ENCODE results near the gene PTPN12.
"Not testable (repeated sequence)": the region's sequence is repeated elsewhere in the genome, so short reads cannot be mapped to it uniquely, and the experiment has no call there.

Gene PTPN12

GRCh38 chr7:77537136-77537777 lies at the start of gene PTPN12:
Gene PTPN12, plus strand, starts transcription at chr7:77537295. Its CDS starts 252 bp downstream, at chr7:77537547.
- DNase-seq (ENCODE audit: low spot score), result peak; percentile 22

GRCh38 chr7:77488986-77489385 lies 48.1 kb upstream of the PTPN12 start:
- no peak for DNase-seq (ENCODE audit: low spot score)

- DNase-seq (ENCODE audit: low spot score), result no peak
These were observed 40.0 kb upstream of the PTPN12 start for GRCh38 chr7:77497079-77497478.

GRCh38 chr7:77498659-77499379 lies 38.3 kb upstream of the PTPN12 start:
- no peak for DNase-seq (ENCODE audit: low spot score)

- no peak for DNase-seq (ENCODE audit: low spot score)
These were observed 35.9 kb upstream of the PTPN12 start for GRCh38 chr7:77501192-77501515.

- DNase-seq (ENCODE audit: low spot score), result no peak
These were observed 32.1 kb upstream of the PTPN12 start for GRCh38 chr7:77504951-77505350.

GRCh38 chr7:77506899-77507298 lies 30.2 kb upstream of the PTPN12 start:
- no peak for DNase-seq (ENCODE audit: low spot score)

DNA sequence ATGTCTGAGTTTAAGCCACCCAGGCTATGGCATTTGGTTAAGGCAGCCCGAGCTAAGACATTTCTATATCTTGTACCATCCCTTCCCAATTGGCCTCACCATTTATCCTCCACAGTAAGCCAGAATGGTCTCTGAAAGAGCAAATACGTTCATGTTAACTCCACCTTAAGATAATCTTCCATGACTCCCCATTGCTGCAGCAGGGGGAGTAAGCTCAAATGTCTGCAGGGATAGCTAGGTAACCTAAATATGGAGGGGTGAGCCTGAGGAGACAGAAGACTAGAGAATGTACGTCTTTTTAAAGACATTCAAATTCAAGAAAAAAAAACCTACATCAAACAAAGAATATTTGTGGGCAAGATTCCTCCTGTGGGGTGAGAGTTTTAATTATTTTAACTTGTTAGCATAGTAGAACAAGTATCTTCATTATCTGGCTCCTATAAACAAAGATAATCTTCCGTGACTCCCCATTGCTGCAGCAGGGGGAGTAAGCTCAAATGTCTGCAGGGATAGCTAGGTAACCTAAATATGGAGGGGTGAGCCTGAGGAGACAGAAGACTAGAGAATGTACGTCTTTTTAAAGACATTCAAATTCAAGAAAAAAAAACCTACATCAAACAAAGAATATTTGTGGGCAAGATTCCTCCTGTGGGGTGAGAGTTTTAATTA lies 24.0 kb upstream of the PTPN12 start:
- not testable (repeated sequence) for DNase-seq (ENCODE audit: low spot score)

DNA sequence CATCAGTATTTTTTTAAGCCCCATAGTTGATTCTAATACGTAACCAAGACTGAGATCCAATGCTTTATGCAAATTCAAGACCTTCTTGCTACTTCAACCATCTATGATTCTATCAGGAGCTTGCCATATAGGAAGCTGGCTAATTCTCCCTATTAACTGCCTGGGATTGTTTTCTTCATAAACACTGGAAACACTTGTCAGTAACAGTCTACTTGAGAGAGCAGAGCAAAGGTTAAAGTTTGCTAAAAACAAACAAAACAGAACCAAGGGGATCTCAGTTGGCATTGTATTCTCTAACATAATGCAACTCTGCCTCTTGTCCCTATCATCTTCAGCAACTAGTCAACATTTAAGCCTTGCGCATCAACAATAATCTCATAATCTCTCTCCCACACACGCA lies 21.0 kb upstream of the PTPN12 start:
- no peak for DNase-seq (ENCODE audit: low spot score)

GRCh38 chr7:77520261-77520660 lies 16.8 kb upstream of the PTPN12 start:
- DNase-seq (ENCODE audit: low spot score), result no peak

- DNase-seq (ENCODE audit: low spot score), result not testable (repeated sequence)
These were observed 15.6 kb upstream of the PTPN12 start for GRCh38 chr7:77521537-77521936.

DNA sequence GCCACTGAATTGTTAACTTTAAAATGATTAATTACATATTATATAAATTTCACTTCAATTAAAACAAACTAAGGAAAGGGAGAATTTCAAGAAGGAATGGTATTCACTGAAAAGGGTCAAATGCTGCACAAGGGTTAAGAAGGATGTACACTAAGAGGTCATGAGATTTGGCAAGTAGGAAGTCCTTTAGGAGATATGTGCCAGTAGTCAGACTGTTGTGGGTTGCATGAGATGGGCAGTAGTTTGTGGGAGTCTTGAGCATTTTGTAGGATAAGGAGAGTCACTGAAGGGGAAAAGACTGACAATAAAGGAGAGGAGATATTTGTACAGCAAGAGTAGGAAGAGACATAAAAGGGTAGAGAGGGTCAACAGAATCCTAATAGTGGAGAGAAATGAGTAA lies 12.4 kb upstream of the PTPN12 start:
- DNase-seq (ENCODE audit: low spot score), result no peak

DNA sequence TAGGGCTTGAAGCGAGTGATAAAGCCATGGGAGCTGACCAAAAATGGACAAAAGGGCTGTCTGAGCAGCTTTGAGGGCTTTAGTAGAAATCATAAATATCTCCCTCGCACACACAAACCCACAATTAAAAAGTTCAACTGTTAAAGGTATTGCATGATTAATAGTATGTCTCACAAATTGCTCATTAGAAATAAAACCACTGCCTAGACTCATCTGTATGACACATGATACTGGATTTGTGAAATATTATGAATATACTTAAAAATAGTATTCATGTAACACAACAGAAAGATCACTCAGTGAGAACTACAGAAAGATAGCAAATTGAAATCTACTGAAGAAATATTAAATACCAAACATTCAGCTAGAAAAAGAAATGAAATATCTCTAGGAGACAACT lies 11.9 kb upstream of the PTPN12 start:
- no peak for DNase-seq (ENCODE audit: low spot score)

DNA sequence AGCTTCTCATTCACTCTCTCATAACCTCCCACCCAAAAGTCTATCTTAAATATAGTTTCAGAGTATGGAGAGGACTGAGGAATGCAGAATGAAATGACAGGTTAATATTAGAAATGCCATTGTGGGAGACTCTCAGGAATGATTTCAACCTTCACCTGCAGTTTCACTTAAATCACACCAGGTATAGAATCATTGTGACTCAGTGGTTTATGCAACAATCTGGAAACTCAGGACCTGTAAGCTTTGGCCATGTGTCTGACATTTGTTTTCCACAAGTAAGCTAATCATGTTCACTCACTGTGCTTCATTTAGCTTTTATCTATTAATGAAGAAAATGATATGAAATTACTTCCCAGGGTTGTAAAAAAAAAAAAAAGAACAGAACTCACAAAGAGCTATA lies 8.7 kb upstream of the PTPN12 start:
- no peak for DNase-seq (ENCODE audit: low spot score)

DNA sequence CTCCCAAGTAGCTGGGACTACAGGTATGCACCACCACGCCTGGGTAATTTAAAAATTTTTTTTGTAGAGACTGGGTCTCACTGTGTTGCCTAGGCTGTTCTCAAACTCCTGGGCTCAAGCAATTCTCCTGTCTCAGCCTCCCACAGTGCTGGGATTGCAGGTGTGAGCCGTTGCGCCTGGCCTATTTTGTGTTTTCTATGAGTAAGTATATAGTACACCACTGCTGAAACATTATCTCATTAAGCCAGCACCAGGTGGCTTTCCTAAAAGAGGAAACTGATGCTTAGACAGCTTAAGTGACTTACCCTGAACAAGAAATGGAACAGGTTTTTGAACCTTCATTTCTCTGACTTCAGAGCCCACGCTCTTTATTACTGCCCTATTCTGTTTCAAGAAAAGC lies 7.8 kb upstream of the PTPN12 start:
- no peak for DNase-seq (ENCODE audit: low spot score)

- DNase-seq (ENCODE audit: low spot score), result no peak
These were observed 6.1 kb upstream of the PTPN12 start for GRCh38 chr7:77531038-77531437.

- no peak for DNase-seq (ENCODE audit: low spot score)
These were observed 4.8 kb upstream of the PTPN12 start for GRCh38 chr7:77532247-77532646.

DNA sequence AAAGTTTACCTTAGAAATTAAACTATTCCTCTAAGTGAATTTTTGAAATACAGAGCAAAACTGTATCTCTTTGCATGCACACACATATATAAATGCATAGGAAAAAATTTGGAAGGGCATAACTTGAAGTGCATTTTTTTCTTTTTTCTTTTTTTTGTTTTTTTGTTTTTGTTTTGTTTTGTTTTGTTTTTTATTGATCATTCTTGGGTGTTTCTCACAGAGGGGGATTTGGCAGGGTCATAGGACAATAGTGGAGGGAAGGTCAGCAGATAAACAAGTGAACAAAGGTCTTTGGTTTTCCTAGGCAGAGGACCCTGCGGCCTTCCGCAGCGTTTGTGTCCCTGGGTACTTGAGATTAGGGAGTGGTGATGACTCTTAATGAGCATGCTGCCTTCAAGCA lies 4.4 kb upstream of the PTPN12 start:
- DNase-seq (ENCODE audit: low spot score), result not testable (repeated sequence)

GRCh38 chr7:77534046-77534445 lies 3.0 kb upstream of the PTPN12 start:
- not testable (repeated sequence) for DNase-seq (ENCODE audit: low spot score)

GRCh38 chr7:77536017-77536412 lies 1.1 kb upstream of the PTPN12 start:
- no peak for DNase-seq (ENCODE audit: low spot score)

DNA sequence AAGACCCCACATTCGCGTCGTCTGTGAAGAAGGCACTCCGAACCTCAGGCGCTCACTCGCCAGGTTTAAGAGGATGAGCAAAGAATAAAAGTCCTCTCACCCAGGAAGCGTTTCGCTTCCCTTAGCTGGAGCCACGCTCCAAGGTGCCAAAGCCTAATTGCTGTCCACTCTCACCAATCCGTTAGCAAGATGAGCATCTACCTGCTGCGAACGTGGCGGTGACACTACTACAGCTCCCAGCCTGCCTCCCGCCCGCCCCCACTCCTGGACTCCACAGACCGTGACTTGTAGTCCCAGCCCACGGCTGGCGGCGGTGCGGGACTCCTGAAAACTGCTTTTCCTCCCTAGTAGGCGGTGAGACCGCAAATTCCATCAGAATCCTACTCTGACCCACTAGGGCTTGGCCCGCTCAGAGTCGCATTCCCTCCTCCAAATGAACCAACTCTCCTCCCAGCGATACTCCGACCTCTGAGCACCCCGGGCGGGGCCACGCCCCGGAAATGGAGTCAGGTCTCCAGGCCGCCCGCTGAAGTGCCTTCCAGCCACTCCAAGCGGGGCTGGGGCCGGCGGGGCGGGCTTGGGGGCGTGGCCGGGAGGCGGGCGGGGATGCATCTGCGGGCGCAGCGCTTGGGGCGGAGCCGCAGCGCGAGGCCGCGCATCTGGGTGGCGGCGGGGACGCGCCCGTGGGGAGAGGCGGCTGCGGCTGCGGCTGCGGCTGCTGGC lies 521 bp upstream of the PTPN12 start:
- peak; percentile 91 for DNase-seq (ENCODE audit: low spot score)

DNA sequence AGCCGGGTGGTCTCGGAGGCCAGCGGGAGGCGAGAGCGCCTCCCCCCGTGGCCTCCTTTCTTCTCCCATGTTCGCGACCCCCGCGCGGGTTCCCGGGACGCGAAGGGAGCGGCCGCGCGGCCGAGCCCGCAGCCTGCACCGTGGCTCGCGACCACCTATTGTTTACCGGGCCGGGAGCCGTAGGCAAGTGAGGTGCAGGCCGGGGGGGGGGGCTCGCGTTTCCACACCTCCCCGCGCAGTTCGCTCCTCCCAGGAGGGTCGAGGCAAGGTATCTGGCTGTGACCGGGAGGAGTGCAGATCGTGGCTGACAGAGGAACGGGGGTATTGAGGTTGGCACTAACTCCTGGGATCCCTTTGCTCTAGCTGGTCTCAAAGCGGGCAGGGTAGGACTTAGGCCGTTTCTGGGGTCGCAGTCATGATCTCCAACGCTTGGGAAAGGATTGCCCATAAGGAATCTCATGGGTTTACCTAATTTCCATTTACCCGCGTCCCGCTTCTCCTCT lies 734 bp downstream of the PTPN12 start:
- DNase-seq (ENCODE audit: low spot score), result peak; percentile 17
